Right lobe of liver (tissue), 6 donors: ENCODE results near the gene ARMC3. TPM values are rescaled to one million over a fixed set of nuclear protein-coding genes. Genes with fewer than 3 reads are reported as not detected.

Experiments used
- ATAC-seq, 4 donors: fragments of 200-7000 bp; cut with Tn5 transposase; one replicate each; pipeline ENCODE4 v1.9.1; 2020; ENCODE audit warnings: mild to moderate bottlenecking in 4 of 4, moderate library complexity in 4 of 4
- DNase-seq, 3 donors: peaks; one replicate each; pipeline ENCODE4 v3.0.0-alpha.2; 2020
- H3K27ac ChIP-seq, 3 donors: fragments of 200-600 bp; one replicate each; pipeline ENCODE4 v1.8.0; 2022
- H3K27me3 ChIP-seq, 2 donors: fragments of 200-600 bp; one replicate each; pipeline ENCODE4 v1.8.0; 2022
- H3K36me3 ChIP-seq, 4 donors: fragments of 200-600 bp; sonication (generic) in 1 of 4; one replicate each; pipeline versions ENCODE4 v1.5.1 to v1.8.0; 2017 to 2022; ENCODE audit warnings: control low read depth in 1 of 4
- H3K4me1 ChIP-seq, 4 donors: fragments of 200-600 bp; sonication (generic) in 1 of 4; one replicate each; pipeline versions ENCODE4 v1.5.1 to v1.8.0; 2017 to 2022; ENCODE audit warnings: control low read depth in 1 of 4
- H3K4me3 ChIP-seq, 3 donors: fragments of 200-600 bp; one replicate each; pipeline ENCODE4 v1.8.0; 2022
- H3K9me3 ChIP-seq, 4 donors: fragments of 200-600 bp; sonication (generic) in 1 of 4; one replicate each; pipeline versions ENCODE4 v1.5.1 to v1.8.0; 2017 to 2022; ENCODE audit warnings: control low read depth in 1 of 4
- POLR2A ChIP-seq: fragments of 450-650 bp; IDR thresholded peaks from one replicate; pipeline ENCODE4 v1.6.1; 2017; ENCODE audit warnings: antibody characterized with exemption, mild to moderate bottlenecking
- WGBS: methylation state at CpG from one replicate; pipeline ENCODE4 v1.1.6; 2018; ENCODE audit warnings: low coverage, low lambda C conversion rate; ENCODE audit not compliant: insufficient coverage; ENCODE audit errors: missing lambda C conversion rate; 5-methylcytosine and 5-hydroxymethylcytosine counted together
- intact Hi-C, 2 donors: fragments of 100-400 bp; cut with DNase I; formaldehyde crosslinking; loops; one replicate each; pipeline versions ENCODE4 v1.11.2 to v1.14.1; 2022
- total RNA-seq, 6 experiments: library from RNA; depleted of rRNA in 2 of 6; stranded (reverse); fragments of >200 nt in 2 of 6; fragmentation: NEBNext Ultra II Directional in 3 of 6; extraction: Animal tissue kit (Norgen Biotek cat#: 25700) in 3 of 6; gene quantifications; one replicate each; pipeline versions ENCODE4 v1.1.0 to v1.2.4, GENCODE V29; 2016 to 2023
- TF ChIP-seq, protein P1 (sequence below), 4 donors: fragments of 200-600 bp in 3 of 4; fragments of 450-650 bp in 1 of 4; IDR thresholded peaks; one replicate each; pipeline versions ENCODE4 v1.5.1 to v1.8.0; 2016 to 2022; ENCODE audit warnings: antibody characterized with exemption in 4 of 4, mild to moderate bottlenecking in 2 of 4
- donor health status: DM: no; HTN: yes; CAD: no.
- donor health status: DM: no; HTN: no; CAD: no.
- donor health status: DM: no; HTN: no; CAD: no.
- donor health status: DM: no; HTN: yes; CAD: no.
- donor health status: DM: no; HTN: yes; CAD: no.

Gene ARMC3
- total RNA-seq, 6 experiments from 2014 or later = not detected

DNA sequence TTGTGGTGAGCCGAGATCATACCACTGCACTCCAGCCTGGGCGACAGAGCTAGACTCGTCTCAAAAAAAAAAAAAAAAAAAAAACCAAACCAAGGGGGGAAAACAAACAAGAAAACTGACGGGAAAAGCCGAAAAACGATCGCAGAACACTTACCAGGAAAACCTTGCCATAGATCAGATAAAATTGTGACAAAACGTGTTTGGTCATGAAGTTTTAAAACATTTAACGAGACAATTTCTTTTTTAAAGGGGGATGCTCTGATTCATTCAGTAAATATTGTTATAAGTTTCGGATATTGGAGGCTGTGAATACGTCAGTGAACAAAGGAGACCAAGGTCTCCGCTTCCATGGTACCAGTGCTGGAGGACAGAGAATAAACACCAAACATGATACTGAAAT, 77.3 kb downstream of the ARMC3 start:
- 90% methylated on average over 11 of the region's 12 CpGs for WGBS
- Histone ChIP-seq H3K27me3 (no peaks in the 10 kb centered on the region), H3K4me3 (no peak overlapping the region), H3K9me3 (no peaks in the 10 kb centered on the region), H3K4me1 (no peaks in the 10 kb centered on the region), H3K27ac (no peak overlapping the region), H3K36me3 (no peaks in the 10 kb centered on the region)
- TF ChIP-seq, protein P1, sequence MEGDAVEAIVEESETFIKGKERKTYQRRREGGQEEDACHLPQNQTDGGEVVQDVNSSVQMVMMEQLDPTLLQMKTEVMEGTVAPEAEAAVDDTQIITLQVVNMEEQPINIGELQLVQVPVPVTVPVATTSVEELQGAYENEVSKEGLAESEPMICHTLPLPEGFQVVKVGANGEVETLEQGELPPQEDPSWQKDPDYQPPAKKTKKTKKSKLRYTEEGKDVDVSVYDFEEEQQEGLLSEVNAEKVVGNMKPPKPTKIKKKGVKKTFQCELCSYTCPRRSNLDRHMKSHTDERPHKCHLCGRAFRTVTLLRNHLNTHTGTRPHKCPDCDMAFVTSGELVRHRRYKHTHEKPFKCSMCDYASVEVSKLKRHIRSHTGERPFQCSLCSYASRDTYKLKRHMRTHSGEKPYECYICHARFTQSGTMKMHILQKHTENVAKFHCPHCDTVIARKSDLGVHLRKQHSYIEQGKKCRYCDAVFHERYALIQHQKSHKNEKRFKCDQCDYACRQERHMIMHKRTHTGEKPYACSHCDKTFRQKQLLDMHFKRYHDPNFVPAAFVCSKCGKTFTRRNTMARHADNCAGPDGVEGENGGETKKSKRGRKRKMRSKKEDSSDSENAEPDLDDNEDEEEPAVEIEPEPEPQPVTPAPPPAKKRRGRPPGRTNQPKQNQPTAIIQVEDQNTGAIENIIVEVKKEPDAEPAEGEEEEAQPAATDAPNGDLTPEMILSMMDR (IDR thresholded peaks at IDR 0.05) = no peak
- TF ChIP-seq POLR2A = no peak
- DNase-seq (no peak), ATAC-seq (no peak)
- intact Hi-C loops = no loop called here

DNA sequence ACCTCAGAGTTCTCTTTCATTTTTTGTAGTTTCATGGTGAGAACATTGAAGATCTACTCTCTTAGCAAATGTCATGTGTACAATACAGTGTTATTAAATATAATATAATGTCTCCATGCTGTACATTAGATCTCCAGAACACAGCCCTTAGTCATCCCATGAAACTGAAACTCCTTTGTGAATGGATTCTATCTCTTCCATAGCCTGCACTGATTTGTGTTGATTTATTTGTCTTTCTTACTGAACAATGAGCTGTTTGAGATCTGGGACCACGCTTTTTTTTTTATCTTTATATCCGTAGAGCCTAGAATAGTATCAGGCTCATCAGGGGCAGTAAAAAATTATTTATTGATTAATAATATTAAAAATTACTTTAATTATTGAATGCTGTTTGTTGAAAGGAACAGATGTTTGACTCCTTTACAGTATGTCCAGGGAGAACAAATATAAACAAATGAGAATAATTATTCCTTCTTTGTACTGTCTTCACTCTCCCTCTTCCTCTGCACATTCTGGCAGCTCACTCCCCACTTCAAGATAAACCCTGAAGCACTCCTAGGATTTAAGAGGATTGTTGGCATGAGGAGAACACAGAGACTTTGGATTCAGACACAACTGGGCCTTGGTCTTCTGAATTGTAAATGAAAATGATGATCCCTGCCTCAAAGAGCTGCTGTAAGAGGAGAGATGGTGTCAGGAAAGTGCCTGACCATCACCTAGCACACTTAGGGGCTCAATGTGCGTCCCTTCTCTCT, 85.9 kb downstream of the ARMC3 start:
- Histone ChIP-seq H3K4me1 (no peaks in the 10 kb centered on the region), H3K27ac (no peak overlapping the region), H3K27me3 (no peaks in the 10 kb centered on the region), H3K4me3 (no peak overlapping the region), H3K9me3 (no peaks in the 10 kb centered on the region), H3K36me3 (no peaks in the 10 kb centered on the region)
- ATAC-seq = no peak
- TF ChIP-seq, protein P1 (IDR thresholded peaks at IDR 0.05) = no peak
- TF ChIP-seq POLR2A = no peak
- intact Hi-C loops = no loop called here
- no peak for DNase-seq
- WGBS = 88% methylated on average over 2 of the region's 3 CpGs

DNA sequence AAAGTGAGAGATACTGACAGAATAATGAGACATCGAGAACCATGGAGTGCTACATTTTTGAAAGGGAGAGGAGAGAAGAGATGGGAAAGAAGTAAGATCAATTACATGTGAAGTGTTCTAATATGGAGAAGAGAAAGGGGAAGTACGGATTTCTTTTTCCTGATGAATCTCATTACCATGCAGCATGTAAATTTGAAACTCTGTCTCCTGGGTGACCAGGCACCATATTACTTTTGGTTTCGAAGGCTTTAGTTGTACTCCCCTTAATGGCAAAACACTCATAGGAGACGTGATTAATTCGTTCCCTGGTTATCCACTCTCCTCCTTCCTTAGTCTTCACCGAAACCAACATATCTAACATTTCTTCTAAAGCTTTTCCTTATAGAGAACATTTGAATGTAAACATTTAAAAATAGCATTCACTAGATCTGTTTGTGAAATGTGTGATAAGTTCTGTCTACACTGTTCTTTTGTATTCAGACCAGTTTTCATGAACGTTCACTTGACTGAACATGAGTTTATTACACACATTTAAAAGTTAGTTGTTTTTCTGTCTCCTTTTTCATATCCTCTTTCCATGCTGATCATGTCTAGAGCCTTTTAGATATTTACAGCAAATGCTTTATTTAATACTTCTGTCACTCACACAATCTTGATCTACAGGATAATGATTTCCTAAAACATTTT, 87.3 kb downstream of the ARMC3 start:
- Histone ChIP-seq H3K27me3 (no peaks in the 10 kb centered on the region), H3K4me3 (no peak overlapping the region), H3K36me3 (no peaks in the 10 kb centered on the region), H3K27ac (no peak overlapping the region), H3K9me3 (no peaks in the 10 kb centered on the region), H3K4me1 (no peaks in the 10 kb centered on the region)
- no peak for DNase-seq
- TF ChIP-seq POLR2A = no peak
- TF ChIP-seq, protein P1 (IDR thresholded peaks at IDR 0.05) = no peak
- WGBS = 57% methylated on average over 7 of the region's 7 CpGs
- intact Hi-C loops = no loop called here
- ATAC-seq = no peak

DNA sequence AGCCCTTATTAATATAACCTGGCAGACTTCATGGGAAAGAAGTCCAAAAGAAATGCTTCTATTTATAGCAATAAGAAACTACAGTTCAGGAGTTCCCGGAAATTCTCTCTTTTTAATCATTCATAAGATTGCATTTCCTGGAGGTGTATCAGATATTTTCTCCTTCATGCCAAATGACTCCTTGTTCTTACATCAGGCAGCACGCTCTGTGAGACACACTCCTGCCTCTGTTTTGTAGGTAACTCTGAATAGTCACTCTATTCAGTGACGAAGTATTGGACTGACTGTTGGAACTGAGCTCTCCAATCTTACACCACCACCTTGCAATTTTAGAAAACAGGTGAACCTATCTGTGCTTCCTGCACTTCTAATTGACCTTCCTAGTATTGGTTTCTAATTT, 88.8 kb downstream of the ARMC3 start:
- intact Hi-C loops = no loop called here
- no peak for ATAC-seq
- 36% methylated on average over 3 of the region's 3 CpGs for WGBS
- DNase-seq = no peak
- no peaks in the 10 kb centered on the region for H3K4me1 ChIP-seq
- TF ChIP-seq, protein P1 (IDR thresholded peaks at IDR 0.05) = no peak
- no peak for TF ChIP-seq POLR2A
- no peaks in the 10 kb centered on the region for H3K36me3 ChIP-seq
- H3K27ac ChIP-seq = no peak overlapping the region
- H3K9me3 ChIP-seq = no peaks in the 10 kb centered on the region
- H3K4me3 ChIP-seq = no peak overlapping the region
- no peaks in the 10 kb centered on the region for H3K27me3 ChIP-seq
